Osteocyte (in vitro differentiated cells): ENCODE measurements around the gene MYOF. TPM values are rescaled to one million over a fixed set of nuclear protein-coding genes. Genes with fewer than 3 reads are reported as not detected.
A peak's percentile ranks its signal among the peaks of the same experiment; 100 is the strongest.

ENCODE experiments used
- DNase-seq: peaks from one replicate; pipeline ENCODE4 v3.0.0; 2021; ENCODE audit warnings: mixed read lengths; ENCODE audit not compliant: unreplicated experiment; ENCODE audit errors: extremely low spot score
- H3K27ac Mint-ChIP-seq: one replicate; pipeline ENCODE4 v1.8.0; 2021; ENCODE audit warnings: mild to moderate bottlenecking, mixed read lengths; ENCODE audit not compliant: unreplicated experiment
- H3K27me3 Mint-ChIP-seq: one replicate; pipeline ENCODE4 v1.8.0; 2021; ENCODE audit warnings: mixed read lengths; ENCODE audit not compliant: unreplicated experiment
- H3K36me3 Mint-ChIP-seq: one replicate; pipeline ENCODE4 v1.8.0; 2021; ENCODE audit warnings: mixed read lengths; ENCODE audit not compliant: unreplicated experiment
- H3K4me1 Mint-ChIP-seq: one replicate; pipeline ENCODE4 v1.8.0; 2021; ENCODE audit warnings: mixed read lengths; ENCODE audit not compliant: unreplicated experiment
- H3K4me3 Mint-ChIP-seq: one replicate; pipeline ENCODE4 v1.8.0; 2021; ENCODE audit warnings: mild to moderate bottlenecking, moderate library complexity, mixed read lengths; ENCODE audit not compliant: unreplicated experiment
- H3K9me3 Mint-ChIP-seq: one replicate; pipeline ENCODE4 v1.8.0; 2021; ENCODE audit warnings: mixed read lengths; ENCODE audit not compliant: unreplicated experiment
- CTCF ChIP-seq: fragments of 200-600 bp; sonication (generic); IDR thresholded peaks from 2 replicates; pipeline ENCODE4 v1.5.0; 2021; ENCODE audit warnings: antibody characterized with exemption, mild to moderate bottlenecking, moderate library complexity
- total RNA-seq: library from RNA; stranded (reverse); gene quantifications from 2 replicates; pipeline ENCODE4 v1.2.1, GENCODE V29; 2021

Gene MYOF
- total RNA-seq, 1 donor from 2014 or later = 470 TPM

- Mint-ChIP-seq H3K4me1 (peaks cover 78% of the 10 kb centered on the region), H3K4me3 (no peak overlapping the region)
These were observed 47.1 kb downstream of the MYOF start for GRCh38 chr10:93434991-93435491.

GRCh38 chr10:93431361-93431760, 50.8 kb downstream of the MYOF start:
- Mint-ChIP-seq H3K9me3 (no peaks in the 10 kb centered on the region), H3K4me3 (no peak overlapping the region), H3K27ac (peak overlapping the region; percentile 71), H3K4me1 (peaks cover 69% of the 10 kb centered on the region), H3K36me3 (peaks cover 33% of the 10 kb centered on the region), H3K27me3 (no peaks in the 10 kb centered on the region)
- no peak for TF ChIP-seq CTCF
- no peak for DNase-seq

More at GRCh38 chr10:93434991-93435491, 47.1 kb downstream of the MYOF start:
- no peak for DNase-seq
- no peak for TF ChIP-seq CTCF
- peaks cover 24% of the 10 kb centered on the region for H3K36me3 Mint-ChIP-seq
- peak overlapping the region; percentile 99 for H3K27ac Mint-ChIP-seq
- no peaks in the 10 kb centered on the region for H3K9me3 Mint-ChIP-seq
- H3K27me3 Mint-ChIP-seq = no peaks in the 10 kb centered on the region

DNA sequence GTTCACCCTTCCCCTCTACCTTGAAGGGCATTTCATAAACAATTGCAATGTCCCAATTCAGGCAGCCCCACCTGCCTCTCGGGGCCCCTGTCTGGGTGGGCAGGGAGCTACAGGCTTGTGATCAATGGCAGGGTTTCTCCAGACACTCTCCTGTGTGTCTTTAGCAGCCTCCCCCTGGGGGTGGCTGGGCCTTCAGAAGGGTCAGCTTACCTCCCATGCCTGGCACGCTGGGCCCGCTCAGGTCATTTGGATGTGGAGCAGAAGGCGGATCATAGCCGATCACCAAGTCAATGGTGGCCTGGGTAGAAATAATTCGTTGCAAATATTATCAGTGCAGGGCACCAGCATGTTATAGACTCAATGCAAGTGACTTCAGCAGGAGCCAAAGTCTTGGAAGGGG, 56.3 kb downstream of the MYOF start:
- Mint-ChIP-seq H3K27me3 (no peaks in the 10 kb centered on the region), H3K4me1 (peaks cover 58% of the 10 kb centered on the region), H3K4me3 (no peak overlapping the region), H3K36me3 (peaks cover 44% of the 10 kb centered on the region), H3K9me3 (no peaks in the 10 kb centered on the region), H3K27ac (peak overlapping the region; percentile 86)
- no peak for TF ChIP-seq CTCF
- no peak for DNase-seq

GRCh38 chr10:93422118-93422517, 60.0 kb downstream of the MYOF start:
- peak overlapping the region; percentile 97 for H3K27ac Mint-ChIP-seq
- no peak for DNase-seq

More at GRCh38 chr10:93422118-93422517, 60.0 kb downstream of the MYOF start:
- H3K27me3 Mint-ChIP-seq = no peaks in the 10 kb centered on the region
- peaks cover 53% of the 10 kb centered on the region for H3K4me1 Mint-ChIP-seq
- peaks cover 58% of the 10 kb centered on the region for H3K36me3 Mint-ChIP-seq
- no peak overlapping the region for H3K4me3 Mint-ChIP-seq
- TF ChIP-seq CTCF = no peak
- no peaks in the 10 kb centered on the region for H3K9me3 Mint-ChIP-seq
